ENCODE data around the gene CCDC158.

The CCDC158 gene

GRCh38 chr4:76401654-76402053 is 19.3 kb downstream of the CCDC158 start:
- no peak for TF ChIP-seq ZNF274 (IDR thresholded peaks at IDR 0.05; ENCODE audit: low read depth, low read length)
- no peak overlapping the region for H3K4me3 ChIP-seq (ENCODE audit: low read length)

GRCh38 chr4:76388160-76388908 is 32.6 kb downstream of the CCDC158 start:
- TF ChIP-seq ZNF274 (IDR thresholded peaks at IDR 0.05; ENCODE audit: low read depth, low read length): no peak
- no peak overlapping the region for H3K4me3 ChIP-seq (ENCODE audit: low read length)

DNA sequence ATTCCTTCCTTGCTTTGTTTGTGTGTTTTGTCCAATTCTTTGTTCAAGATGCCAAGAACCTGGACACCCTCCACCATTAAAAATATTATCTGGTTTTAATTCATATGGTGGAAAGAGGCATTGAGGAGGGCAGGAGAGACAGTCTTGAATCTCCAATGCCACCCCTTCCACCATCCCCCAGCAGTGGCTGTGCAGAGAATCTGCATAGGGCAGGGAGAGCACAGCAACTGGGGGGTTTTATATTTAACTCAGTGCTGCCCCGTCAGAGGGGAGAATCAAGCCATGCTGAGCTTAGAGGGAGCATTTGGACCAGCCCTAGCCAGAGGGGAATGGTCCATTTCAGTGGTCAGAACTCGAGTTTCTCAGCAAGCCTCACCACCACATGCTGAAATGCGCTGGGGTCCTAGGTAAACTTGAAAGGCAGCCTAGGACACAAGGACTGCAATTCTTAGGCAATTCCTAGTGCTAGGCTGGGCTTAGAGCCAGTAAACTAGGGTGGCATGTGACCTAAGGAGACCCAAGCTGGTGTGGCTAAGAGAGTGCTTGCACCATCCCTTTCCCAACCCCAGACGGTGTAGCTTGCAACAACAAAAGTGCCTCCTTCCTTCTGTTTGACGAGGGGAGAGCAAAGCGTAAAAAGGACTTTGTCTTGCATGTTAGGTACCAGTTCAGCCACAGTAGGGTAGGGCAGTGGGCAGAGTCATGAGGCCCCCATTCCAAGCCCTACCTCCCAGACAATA is 34.2 kb downstream of the CCDC158 start:
- no peak for TF ChIP-seq ZNF274 (IDR thresholded peaks at IDR 0.05; ENCODE audit: low read depth, low read length)
- H3K4me3 ChIP-seq (ENCODE audit: low read length): no peak overlapping the region

DNA sequence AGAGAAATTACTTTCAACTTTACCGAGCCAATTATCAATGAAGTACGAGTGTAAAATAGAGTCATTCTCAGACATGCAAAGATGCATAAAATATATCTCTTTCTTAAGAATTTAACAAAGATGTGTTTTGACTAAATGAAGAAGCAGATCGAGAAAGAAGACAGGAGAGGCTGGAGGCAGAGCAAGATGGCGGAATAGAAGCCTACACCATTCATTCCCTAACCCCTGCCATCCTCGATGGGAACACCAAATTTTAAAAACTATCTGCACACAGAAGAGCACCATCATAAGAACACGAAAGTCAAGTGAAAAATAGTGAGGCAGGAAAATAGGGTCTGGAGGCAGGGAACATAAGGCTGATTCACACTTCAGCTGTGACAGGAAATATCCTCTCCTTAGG is 35.0 kb downstream of the CCDC158 start:
- H3K4me3 ChIP-seq (ENCODE audit: low read length): no peak overlapping the region
- no peak for TF ChIP-seq ZNF274 (IDR thresholded peaks at IDR 0.05; ENCODE audit: low read depth, low read length)

- TF ChIP-seq ZNF274 (IDR thresholded peaks at IDR 0.05; ENCODE audit: low read depth, low read length): no peak
Observed at GRCh38 chr4:76384052-76384451, 36.9 kb downstream of the CCDC158 start.

GRCh38 chr4:76383001-76383400 is 37.9 kb downstream of the CCDC158 start:
- TF ChIP-seq ZNF274 (IDR thresholded peaks at IDR 0.05; ENCODE audit: low read depth, low read length): no peak
- H3K4me3 ChIP-seq (ENCODE audit: low read length): no peak overlapping the region

More at GRCh38 chr4:76384052-76384451, 36.9 kb downstream of the CCDC158 start:
- H3K4me3 ChIP-seq (ENCODE audit: low read length): no peak overlapping the region

- no peak for TF ChIP-seq ZNF274 (IDR thresholded peaks at IDR 0.05; ENCODE audit: low read depth, low read length)
Observed at GRCh38 chr4:76381986-76382385, 39.0 kb downstream of the CCDC158 start.

DNA sequence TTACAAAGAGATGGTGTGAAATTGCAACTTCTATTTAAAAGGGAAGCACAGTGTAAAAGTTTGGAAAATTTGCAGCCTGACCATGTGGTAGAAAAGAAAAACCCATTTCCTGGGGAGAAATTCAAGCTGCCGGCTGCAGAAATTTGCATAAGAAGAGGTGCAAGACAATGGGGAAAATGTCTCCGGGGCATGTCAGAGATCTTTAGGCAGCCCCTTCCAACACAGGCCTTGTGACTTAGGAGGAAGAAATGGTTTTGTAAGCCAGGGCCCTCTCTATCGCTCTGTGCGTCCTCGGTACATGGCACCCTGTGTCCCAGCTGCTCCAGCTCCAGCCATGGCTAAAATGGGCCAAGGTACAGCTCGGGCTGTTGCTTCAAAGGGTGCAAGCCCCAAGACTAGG is 40.4 kb downstream of the CCDC158 start:
- TF ChIP-seq ZNF274 (IDR thresholded peaks at IDR 0.05; ENCODE audit: low read depth, low read length): no peak
- H3K4me3 ChIP-seq (ENCODE audit: low read length): no peak overlapping the region

More at GRCh38 chr4:76381986-76382385, 39.0 kb downstream of the CCDC158 start:
- no peak overlapping the region for H3K4me3 ChIP-seq (ENCODE audit: low read length)

DNA sequence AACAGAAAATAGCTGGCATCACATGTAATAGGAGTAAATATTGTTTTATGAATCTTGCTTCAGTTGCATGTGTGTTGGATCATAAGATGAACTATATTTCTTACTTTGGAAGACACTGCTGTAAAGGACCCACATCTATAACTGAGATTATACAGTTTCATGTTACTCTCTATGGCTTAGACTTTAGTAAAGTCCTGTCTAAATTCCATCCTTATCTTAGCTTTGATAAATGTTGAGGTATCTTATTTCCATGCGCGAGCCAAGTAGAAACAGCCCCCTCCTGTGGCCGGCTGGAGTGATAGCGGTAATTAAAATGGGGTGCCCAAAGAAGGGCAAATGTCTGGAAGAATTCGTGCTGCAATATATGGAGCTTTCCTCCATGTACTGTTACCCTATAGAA is 43.0 kb downstream of the CCDC158 start:
- H3K4me3 ChIP-seq (ENCODE audit: low read length): no peak overlapping the region
- TF ChIP-seq ZNF274 (IDR thresholded peaks at IDR 0.05; ENCODE audit: low read depth, low read length): no peak

DNA sequence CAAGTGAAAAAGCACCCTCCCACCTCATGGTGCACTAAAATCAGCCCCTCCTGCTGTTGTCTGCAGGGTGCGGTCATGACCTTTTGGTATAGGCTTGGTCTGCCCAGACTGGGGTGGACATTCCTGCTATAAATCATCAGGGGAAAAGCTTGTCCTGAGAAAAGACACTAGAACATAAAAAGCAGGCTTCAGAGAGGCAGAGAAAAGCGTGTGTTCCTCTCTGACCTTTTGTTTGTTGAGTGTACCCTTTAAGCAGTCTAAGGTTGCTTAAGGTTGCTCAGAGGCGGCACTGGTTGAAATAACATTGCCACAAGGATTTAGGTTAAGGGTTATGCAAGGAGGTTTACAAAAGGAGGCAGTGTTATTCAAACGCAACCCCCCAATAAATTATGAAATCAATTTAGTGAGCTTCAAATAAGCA is 43.5 kb downstream of the CCDC158 start:
- no peak overlapping the region for H3K4me3 ChIP-seq (ENCODE audit: low read length)
- no peak for TF ChIP-seq ZNF274 (IDR thresholded peaks at IDR 0.05; ENCODE audit: low read depth, low read length)

DNA sequence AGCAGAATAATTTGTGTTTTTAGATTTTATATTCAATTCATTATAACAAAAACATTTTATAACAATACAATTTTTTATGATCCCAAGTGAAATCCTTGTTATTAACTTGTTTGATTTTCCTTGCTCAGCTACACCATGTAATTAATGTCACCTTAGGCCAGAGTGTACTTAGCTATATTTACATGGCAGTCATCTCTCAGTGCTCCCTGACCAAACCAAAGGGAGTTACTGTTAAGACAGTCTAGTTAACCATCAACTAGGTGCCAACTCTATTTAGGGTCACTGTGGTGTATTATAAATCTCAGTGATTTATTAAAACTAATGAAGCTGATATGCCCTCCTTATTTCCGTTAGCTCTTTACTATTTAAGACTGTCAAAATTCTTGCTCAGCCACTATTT is 44.4 kb downstream of the CCDC158 start:
- no peak for TF ChIP-seq ZNF274 (IDR thresholded peaks at IDR 0.05; ENCODE audit: low read depth, low read length)
- no peak overlapping the region for H3K4me3 ChIP-seq (ENCODE audit: low read length)

DNA sequence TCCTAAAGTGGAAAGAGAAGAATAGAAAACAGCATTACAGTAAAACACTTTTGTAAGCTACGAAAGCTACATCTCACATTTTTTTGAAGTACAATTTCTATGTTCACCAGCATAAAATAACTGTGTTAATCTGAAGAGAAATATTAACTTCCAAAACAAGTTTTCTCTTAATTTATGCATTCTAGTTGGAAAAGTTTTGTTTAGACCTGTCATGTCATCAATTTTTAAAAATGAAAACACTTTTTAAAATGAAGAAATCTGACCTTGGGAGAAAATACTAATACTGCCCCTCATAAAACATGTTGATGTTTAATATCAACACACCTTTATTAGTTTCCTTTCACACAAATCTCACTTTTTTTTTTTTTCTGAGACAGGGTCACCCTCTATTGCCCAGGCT is 45.2 kb downstream of the CCDC158 start:
- no peak for TF ChIP-seq ZNF274 (IDR thresholded peaks at IDR 0.05; ENCODE audit: low read depth, low read length)
- no peak overlapping the region for H3K4me3 ChIP-seq (ENCODE audit: low read length)

DNA sequence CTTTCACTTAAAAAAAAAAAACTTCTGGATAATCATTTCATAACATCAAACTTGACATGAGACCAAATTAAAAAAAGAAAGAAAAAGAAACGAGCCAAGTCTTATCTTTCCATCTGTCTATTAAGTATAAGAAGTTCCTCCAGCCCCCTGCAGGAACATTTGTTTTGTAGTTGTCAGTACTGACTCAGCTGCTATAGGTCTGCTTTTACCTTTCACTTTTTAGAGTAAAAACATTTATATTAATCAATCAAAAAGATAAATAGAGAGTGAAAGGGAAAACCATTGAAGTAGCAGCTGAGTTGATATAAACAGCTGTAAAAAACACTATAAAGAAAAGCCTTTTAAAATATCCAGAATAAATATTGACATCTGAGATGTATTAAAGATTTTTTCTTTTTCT is 46.1 kb downstream of the CCDC158 start:
- H3K4me3 ChIP-seq (ENCODE audit: low read length): no peak overlapping the region

GRCh38 chr4:76373919-76374552 is 46.9 kb downstream of the CCDC158 start:
- no peak overlapping the region for H3K4me3 ChIP-seq (ENCODE audit: low read length)
- no peak for TF ChIP-seq ZNF274 (IDR thresholded peaks at IDR 0.05; ENCODE audit: low read depth, low read length)

More for the DNA sequence above, 46.1 kb downstream of the CCDC158 start:
- TF ChIP-seq ZNF274 (IDR thresholded peaks at IDR 0.05; ENCODE audit: low read depth, low read length): no peak

DNA sequence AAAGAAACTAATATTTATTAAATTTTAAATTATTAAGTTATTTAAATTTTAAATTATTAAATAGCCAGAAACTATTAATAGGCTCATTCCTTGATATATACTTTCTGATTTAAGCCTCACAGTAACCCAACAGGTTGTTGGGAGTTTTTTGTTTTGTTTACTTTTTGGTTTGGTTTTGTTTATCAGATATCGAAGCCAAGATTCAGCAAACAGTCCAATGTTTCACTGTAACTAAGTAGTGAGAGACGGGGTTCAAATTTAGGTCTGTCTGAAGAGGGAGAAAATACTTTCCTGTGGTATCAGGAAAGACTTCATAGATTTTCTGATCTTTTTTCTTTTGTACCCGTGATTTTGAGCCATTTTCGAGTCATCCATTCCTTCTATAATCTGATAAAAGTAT is 54.2 kb downstream of the CCDC158 start:
- no peak for TF ChIP-seq ZNF274 (IDR thresholded peaks at IDR 0.05; ENCODE audit: low read depth, low read length)
- H3K4me3 ChIP-seq (ENCODE audit: low read length): no peak overlapping the region

Measured in GM08714 (cell line).